Measurements from ENCODE around the gene KRTAP5-5. TPM values are rescaled to one million over a fixed set of nuclear protein-coding genes. Genes with fewer than 3 reads are reported as not detected.
"Not testable (repeated sequence)": the region's sequence is repeated elsewhere in the genome, so short reads cannot be mapped to it uniquely, and the experiment has no call there.

The KRTAP5-5 gene
- total RNA-seq, 1 donor from 2014 or later: not detected

DNA sequence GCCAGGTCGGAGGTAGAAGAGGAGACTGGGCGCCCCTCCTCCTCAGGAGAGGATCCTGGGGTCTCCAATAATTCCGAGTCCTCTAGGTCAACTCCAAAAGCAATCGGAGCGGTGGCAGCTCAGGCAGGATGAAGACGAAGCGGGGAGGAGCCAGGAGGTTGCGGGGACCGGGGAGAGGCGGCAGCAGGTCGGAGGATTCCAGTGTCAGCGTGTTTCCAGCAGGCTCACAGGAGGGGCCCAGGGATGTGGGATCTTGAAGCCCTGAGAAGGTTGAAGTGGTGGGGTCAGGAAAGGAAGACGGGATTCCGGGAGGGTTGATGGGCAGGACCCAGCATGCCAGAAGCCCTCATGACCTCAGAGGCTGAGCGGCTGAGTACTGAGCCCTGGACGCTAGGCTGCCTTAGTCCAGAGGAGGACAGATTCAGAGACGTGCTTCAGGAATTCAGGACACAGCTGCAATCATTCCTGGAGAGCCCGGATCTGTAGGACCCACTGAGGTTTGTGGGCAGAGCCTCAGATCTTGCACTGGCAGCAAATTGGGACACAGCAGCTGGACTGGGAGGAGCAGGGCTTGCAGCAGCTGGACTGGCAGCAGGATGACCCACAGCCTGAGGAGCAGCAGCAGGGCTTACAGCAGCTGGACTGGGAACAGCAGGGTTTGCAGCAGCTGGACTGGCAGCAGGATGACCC is 22.3 kb upstream of the KRTAP5-5 start:
- DNase-seq (ENCODE audit: low read depth, low spot score): not testable (repeated sequence)

DNA sequence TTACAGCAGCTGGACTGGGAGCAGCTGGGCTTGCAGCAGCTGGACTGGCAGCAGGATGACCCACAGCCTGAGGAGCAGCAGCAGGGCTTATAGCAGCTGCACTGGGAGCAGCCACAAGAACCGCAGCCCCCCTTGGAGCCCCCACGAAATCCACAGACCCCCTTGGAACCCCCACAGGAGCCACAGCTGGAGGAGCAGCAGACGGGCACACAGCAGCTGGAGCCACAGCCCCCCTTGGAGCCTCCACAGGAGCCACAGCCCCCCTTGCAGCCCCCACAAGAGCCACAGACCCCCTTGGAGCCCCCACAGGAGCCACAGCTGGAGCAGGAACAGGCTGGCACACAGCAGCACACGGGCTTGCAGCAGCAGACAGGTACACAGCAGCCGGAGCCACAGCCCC is 21.7 kb upstream of the KRTAP5-5 start:
- DNase-seq (ENCODE audit: low read depth, low spot score): not testable (repeated sequence)

DNA sequence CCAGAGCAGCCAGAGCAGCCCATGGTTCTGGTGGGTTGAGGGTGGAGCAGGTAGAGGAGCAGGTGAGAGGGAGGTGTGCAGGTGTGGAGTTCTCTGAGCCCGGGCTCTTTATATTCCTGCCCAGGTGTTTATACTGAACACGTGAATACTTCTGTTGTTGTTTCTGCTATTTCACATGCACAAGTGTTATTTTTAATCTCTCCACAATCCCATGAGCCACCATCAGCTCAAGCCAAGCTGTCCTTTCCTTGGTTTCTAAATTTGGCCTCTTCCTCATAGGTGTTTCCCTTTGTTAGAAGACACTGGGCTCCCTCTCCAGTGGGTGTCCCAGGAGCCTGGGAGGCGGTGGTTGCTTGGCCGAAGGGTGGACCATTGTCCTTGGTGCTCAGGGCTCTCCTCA is 21.2 kb upstream of the KRTAP5-5 start, which contains the start of gene KRTAP5-3:
Gene KRTAP5-3 (minus strand): TSS at position 101 of the 400 bp plus-strand sequence. CDS start 78 bp downstream, at position 23.
- no peak for DNase-seq (ENCODE audit: low read depth, low spot score)

DNA sequence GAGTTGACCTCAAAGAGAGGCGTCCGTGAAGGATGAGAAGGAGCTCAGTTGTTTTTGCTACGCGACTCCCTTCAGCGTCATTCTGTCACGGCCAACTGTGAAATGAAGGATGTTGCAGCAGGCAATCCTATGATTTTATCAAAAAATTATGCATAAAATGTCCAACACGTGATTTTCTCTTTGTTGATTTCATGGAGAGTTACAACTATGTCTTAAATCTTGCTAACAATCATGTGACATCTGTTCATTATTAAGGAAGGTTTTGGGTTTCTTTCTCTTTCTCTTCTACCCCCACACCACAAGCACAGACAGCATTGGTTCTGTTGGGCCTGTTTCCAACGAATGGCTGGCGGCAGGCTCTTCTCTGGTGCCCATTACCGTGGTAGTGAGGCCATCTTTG is 11.3 kb upstream of the KRTAP5-5 start:
- DNase-seq (ENCODE audit: low read depth, low spot score): no peak

DNA sequence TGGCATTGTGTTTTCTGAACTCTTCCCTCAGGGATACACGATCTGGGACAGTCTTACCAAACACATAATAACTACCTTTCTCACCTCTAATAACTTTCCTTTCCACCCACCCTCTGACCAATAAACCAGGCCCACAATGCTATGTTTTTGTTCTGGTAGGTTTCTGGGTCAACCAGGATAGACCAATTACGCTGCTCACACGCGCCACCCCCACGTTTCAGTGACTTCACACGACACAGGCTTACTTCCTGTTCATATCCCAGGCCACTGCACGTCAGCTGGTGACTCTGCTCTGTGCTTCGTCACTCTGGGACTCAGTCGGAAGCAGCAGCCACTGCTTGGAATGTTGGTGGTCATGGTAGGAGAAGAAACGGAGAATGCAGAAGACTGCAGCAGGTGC is 10.1 kb upstream of the KRTAP5-5 start:
- no peak for DNase-seq (ENCODE audit: low read depth, low spot score)

DNA sequence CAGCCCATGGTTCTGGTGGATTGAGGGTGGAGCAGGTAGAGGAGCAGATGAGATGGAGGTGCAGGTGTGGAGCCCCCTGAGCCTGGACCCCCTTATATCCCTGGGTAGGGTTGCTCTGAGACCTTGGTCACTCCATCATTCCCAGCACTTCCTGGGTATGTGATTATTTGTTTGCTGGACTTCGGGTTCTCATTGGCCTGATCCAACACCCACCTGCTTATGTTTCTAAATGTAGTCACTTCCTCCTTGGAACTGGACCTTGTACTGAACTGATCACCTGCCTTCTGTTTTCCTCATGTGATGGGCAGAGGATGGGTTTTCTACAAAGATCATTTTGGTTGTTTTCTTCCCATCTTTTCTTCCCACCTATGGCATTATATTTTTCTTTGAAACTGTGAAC is 7.5 kb upstream of the KRTAP5-5 start, which contains the start of gene KRTAP5-4:
Gene KRTAP5-4 (minus strand): TSS at position 53 of the 400 bp plus-strand sequence. CDS start 45 bp downstream, at position 8.
- DNase-seq (ENCODE audit: low read depth, low spot score): no peak

DNA sequence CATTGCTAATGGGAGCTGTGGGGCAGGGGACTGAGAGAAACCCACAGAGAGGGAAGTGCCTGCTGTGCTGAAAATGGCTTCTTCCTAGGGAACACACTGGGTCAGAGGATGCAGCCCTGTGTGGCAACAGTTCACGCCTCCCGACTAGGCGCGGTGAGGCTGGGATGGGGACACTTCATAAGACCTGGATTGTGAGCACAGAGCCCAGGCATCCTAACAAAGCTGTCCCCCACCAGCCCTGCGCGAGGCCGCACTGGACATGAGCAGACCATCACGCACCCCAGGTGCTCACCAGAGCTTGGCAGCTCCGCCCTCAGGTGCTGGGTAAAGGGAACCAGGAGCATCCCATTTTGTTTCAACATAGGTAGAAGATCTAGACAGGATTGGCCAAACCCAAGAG is 5.9 kb upstream of the KRTAP5-5 start:
- DNase-seq (ENCODE audit: low read depth, low spot score): no peak

DNA sequence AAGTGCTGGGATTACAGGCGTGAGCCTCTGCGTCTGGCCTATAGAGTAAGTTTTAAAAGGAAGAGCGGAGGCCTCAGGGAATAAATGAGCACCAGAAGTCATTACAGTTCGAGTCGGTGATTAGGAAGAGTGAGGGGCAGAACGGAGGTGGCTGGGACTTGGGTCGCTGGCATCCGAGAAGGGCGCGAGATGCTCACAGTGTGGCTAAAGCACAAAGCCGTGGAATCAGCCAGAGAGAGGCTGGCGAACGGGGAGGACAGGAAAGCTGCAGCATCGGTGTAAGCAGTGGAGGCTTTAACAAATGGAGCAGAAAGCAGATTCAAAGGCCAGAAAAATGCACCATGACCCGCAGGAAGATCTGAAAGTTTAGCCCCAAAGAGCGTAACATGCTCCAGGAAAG is 5.0 kb upstream of the KRTAP5-5 start:
- no peak for DNase-seq (ENCODE audit: low read depth, low spot score)

DNA sequence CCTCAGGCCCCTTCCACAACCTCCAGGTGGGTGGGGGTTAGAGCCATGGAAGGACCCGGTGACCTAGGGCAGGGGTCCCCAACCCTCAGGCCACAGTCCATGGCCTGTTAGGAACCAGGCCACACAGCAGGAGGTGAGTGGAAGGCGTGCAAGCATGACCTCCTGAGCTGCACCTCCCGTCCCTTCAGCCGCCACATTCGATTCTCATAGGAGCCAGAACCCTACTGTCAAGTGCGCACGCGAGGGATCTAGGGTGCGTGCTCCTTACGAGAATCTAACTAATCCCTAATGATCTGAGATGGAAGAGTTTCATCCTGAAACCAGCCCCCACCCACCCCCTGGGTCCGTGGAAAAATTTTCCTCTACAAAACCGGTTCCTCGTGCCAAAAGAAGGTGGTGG is 4.0 kb upstream of the KRTAP5-5 start:
- no peak for DNase-seq (ENCODE audit: low read depth, low spot score)

DNA sequence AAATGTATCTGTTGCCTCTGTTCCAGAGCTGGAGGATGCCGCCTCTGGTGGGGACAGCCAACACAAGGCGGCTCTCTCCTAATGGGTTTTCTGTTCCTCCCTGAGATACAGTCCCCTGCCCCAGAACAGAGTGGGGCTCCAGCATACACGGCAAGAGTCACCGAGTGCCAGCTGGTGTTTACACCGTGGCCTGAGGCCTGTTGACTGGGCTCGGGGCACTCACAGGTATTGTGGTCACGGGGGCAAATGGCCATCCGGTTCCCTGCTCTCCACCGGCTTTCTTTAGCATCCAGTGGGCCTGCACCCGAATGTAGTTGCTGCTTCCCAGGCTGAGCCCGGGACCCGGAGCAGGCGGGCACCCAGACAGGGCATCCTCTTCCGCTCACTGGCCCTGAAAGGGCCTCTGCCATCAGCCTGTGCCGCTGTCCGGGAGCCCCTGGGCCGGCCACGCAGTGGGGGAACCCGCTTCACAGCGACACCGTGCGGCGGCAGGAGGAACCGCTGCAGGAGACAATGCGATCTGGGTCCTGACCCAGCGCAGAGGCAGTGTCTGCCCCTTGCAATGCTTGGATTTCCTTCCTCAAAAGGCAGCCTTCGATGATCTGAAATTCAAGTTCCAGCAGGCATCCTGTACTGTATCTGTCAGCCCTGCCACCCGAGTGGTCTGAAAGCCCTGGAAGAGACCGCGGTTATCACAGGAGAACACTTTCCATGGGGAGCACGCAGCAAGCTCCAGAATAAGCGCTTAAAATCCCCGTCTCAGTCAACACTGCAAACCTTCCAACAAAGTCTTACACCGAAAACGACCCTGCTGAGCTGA is 859 bp upstream of the KRTAP5-5 start:
- no peak for DNase-seq (ENCODE audit: low read depth, low spot score)

DNA sequence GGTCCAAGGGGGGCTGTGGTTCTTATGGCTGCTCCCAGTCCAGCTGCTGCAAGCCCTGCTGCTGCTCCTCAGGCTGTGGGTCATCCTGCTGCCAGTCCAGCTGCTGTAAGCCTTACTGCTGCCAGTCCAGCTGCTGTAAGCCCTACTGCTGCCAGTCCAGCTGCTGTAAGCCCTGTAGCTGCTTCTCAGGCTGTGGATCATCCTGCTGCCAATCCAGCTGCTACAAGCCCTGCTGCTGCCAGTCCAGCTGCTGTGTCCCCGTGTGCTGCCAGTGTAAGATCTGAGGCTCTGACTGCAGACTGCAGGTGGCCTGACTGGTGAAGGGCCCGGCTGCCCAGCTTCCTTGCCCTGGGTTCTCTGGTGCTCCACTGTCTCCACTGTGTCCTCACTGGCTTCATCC is 696 bp downstream of the KRTAP5-5 start:
- no peak for DNase-seq (ENCODE audit: low read depth, low spot score)

DNA sequence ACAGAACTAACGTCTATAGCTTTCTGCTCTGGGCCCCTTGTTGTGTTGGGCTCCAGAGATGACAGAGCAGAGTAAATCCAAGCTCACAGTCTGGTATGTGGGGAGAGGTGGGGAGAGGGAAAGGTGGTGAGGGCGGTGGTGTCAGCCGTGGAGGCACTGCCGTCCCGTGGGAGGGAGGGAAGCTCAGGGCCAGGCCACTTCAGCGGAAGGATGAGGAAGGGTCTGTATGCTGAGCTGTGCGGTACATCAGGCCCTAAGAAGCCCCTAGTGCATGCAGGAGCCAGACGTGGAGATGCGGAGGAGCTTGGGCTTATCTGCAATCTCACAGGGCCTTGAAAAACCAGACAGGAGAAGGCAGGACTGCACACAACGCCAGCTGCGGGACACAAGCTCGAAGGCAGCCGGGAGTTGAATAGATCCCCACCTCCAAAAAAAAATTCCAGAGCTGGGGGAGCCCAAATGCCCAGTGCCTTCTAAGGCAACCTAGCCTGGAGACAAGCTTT is 1.5 kb downstream of the KRTAP5-5 start:
- DNase-seq (ENCODE audit: low read depth, low spot score): no peak

DNA sequence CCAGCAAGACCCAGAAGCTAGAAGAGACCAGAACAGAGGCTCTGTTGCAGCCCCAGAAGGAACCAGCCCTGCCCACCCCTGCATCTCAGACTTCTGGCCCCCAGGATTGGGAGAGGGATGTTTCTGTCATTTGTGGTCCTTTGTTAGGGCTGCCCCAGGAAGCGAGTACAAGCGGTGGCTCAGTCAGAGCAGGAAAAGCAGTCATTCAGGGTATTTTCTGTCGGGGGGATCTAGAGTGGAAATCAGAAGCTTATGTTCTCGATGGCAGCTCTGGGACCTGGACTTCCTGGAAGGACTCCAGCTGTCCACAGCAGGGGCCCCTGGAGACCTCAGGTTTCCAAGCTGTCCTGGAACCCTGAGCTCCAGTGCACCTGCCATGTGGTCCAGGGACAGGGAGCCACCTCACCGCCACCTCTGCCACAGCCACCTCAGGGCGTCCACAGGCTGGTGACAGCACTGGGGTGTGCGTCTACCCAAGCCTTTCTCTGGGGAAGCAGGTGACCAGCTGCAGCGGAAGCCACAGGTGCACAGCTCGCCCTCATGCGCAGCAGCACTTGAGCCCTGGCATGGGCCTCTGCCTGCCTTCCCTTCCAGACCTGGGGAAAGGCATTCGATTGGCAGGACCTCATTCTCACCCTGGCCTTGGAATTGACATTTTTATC is 2.6 kb downstream of the KRTAP5-5 start:
- no peak for DNase-seq (ENCODE audit: low read depth, low spot score)

DNA sequence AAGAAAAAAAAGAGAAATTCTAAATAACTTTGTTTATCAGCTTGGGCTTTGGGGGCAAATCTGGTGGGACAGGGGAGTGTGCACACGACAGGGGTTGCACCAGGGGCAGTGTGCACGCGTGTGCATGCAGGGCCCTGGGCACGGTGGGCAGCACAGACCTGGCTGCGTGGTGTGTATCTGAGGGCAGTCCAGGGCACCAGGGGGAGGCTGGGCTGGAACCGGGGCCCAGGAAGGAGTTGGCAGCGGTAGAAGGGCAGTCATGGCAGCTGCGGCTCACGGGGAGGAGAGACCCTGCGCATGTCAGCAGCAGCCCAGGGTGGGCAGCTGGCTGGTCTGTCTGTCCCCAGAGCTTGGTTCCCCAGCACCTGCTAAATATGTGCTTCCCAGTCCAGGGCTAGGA is 4.3 kb downstream of the KRTAP5-5 start:
- no peak for DNase-seq (ENCODE audit: low read depth, low spot score)

DNA sequence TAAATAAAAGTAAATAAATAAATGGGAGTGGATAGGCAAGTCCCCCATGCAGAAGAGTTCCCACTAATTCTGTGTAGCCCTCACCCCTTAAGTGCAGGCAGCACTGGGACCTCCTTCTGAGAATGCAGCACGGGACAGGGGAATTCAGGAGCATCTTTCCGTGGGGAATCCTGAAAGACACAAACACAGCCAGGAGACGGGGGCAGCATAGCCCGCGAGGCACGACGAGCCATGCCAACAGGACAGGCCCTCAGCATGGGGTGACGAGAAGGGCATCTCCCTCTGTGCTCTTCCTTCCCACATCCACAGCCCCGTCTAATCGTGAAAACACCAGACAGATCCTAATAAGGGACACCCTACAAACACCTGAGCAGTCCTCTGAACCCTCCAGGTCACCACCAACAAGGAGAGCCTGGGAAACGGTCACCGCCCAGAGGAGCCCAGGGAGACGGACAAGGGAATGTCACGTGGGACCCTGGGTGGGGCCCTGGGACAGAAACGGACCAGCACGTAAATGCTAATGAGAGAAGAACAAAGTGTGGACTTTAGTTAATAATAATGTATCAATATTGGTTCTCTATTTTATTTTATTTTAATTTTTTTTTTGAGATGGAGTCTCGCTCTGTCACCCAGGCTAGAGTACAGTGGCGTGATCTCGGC is 6.8 kb downstream of the KRTAP5-5 start:
- no peak for DNase-seq (ENCODE audit: low read depth, low spot score)

DNA sequence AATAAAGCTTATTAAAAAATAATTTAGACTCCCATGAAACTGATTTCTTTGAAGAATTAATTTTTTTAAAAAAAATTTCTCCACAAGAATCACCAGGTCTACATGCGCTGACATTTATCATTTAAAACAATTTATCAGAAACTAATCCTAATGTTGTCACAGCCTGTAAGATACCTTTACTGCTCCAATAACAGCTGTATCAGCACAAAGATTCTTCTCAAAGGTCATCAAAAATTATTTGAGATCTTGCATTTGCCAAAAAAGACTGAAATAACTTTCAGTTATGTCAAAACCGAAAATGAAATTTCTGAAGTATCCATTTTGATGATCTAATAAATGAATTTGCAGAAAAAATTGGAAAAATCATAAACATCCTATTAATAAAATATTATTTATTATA is 8.1 kb downstream of the KRTAP5-5 start:
- no peak for DNase-seq (ENCODE audit: low read depth, low spot score)

DNA sequence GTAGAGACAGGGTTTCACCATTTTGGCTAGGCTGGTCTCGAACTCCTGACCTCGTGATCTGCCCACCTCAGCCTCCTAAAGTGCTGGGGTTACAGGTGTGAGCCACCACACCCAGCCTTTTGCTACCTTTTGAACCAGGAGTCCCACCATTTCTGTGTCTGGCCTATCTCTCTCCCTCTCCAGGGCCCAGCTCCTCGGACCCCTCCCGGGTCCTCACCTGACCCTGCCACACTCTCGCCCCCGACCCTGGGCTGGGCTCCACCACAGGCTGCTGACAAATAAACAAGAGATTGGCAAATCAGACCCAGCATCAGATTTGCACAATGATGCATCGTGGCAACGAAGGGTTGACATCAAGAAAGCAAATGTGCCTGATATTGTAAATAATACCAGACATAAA is 8.8 kb downstream of the KRTAP5-5 start:
- DNase-seq (ENCODE audit: low read depth, low spot score): no peak

DNA sequence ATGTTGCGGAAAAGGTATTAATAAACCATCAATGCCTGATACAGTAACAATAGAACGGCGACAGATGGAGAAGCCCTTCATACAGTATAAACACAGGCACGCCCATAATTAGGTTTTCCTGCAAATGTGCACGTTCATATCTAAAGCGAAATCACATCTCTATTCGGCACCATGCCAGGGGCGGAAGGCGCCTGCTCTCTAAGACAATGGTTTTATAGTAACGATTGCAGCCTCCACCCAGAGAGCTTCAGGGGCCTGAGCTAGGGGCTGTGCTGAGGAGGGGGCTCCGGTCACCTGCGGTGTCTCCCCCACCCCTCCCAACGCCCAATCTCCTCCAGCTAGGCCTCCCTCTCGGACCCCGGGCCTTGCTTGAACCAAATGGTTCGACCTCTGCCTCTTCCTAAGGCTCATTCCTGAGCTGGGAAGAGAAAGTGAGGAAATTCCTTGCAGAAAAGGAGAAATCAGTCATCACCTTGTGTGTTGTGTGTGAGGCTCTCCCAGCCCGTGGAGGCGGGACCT is 9.6 kb downstream of the KRTAP5-5 start:
- DNase-seq (ENCODE audit: low read depth, low spot score): peak; percentile 10

DNA sequence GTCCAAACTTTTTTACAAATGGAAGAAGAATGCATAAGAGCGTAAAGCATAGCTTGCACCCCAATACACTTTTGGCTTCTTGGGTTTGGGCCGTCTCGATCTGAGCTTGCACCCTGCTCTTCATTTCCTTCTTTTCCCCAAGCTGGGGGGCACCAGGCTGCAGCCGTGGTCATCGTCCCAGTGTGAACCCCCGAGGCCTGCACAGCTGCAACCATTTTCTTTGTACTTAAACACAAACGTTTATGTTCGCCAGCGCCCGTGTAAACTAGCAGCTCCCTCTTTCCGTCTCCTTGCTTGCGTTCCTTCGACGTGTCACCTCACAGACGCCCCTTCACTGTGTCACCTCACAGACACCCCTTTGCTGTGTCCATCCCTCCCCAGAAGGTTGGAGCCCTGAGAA is 10.1 kb downstream of the KRTAP5-5 start:
- no peak for DNase-seq (ENCODE audit: low read depth, low spot score)

DNA sequence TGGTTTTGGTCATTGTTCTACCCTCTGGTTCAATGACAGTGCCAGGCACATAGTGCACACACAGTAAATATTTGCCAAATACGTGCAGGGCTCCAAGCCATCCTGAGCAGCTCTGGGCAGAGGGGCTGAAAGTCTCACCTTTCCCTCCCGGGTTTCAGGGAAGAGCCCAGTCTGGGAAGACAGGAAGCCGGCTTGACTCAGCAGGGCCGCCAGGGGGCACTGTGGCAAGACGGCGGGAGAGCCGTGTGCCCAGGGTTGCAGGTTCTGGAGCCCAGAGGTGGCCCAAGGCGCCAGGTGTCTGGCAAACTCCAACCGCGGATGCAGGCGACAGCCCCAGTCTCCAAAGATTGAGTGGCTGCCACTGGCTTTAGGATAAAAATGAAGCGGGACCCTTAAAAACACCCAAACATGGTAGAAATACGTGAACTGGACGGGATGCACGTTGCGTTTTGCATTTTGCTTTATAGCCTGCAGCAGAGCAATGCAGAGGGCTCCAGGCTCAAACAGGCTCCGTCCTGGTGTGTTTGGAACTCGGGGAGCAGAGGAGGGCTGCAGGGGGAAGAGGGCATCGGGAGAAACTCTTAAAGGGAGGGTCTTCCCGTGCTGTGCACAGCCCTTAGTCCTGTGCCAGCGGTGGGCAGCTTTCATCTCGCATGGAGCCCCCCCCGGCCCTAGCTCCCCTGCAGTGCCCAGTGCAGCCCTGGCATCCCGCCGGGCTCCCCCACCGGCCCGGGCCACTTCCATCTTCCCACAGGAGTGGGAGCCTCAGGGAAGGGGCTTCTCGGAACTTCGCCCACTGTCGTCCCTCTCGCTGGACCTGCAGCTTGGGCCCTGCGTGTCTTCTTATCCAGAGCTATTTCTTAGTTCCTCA is 10.7 kb downstream of the KRTAP5-5 start:
- DNase-seq (ENCODE audit: low read depth, low spot score): no peak

All from pulmonary artery endothelial cell (primary cell).